HepG2 (cell line): ENCODE results near the gene PCIF1. TPM values are rescaled to one million over a fixed set of nuclear protein-coding genes. Genes with fewer than 3 reads are reported as not detected.

Experiments used
- ATM ChIP-seq: fragments of 450-650 bp; IDR thresholded peaks from 2 replicates; pipeline ENCODE4 v1.7.1; 2017; ENCODE audit warnings: mild to moderate bottlenecking, borderline replicate concordance
- CBFB ChIP-seq: sonication (generic); formaldehyde crosslinking; IDR thresholded peaks from 2 replicates; pipeline ENCODE4 v1.4.0; 2020; ENCODE audit warnings: missing genetic modification reagents
- HHEX ChIP-seq: IDR thresholded peaks from 2 replicates; pipeline ENCODE4 v1.6.1; 2016; ENCODE audit warnings: control low read depth
- HNF4A ChIP-seq: sonication (generic); formaldehyde crosslinking; IDR thresholded peaks from 2 replicates; pipeline ENCODE4 v1.4.0; 2020; ENCODE audit warnings: missing genetic modification reagents
- KIAA2018 ChIP-seq: sonication (generic); formaldehyde crosslinking; IDR thresholded peaks from 2 replicates; pipeline ENCODE4 v1.5.0; 2020; ENCODE audit warnings: mild to moderate bottlenecking, missing genetic modification reagents, borderline replicate concordance
- MXD4 ChIP-seq: IDR thresholded peaks from 2 replicates; pipeline ENCODE4 v1.6.1; 2016; ENCODE audit warnings: mild to moderate bottlenecking, missing biosample characterization, missing genetic modification reagents
- NONO ChIP-seq, 2 experiments: fragments of 450-650 bp in 1 of 2; sonication (generic) in 1 of 2; formaldehyde crosslinking in 1 of 2; IDR thresholded peaks in 1 of 2; conservative IDR thresholded peaks in 1 of 2; 2 replicates each; pipeline versions ENCODE4 v1.6.1 to v1.8.0; 2017 to 2022; ENCODE audit warnings: mild to moderate bottlenecking in 1 of 2, missing genetic modification reagents in 1 of 2, moderate library complexity in 1 of 2
- REL ChIP-seq: sonication (generic); formaldehyde crosslinking; conservative IDR thresholded peaks from 2 replicates; pipeline ENCODE4 v1.8.0; 2022; ENCODE audit warnings: mild to moderate bottlenecking, missing genetic modification reagents, moderate library complexity
- RFXANK ChIP-seq: IDR thresholded peaks from 2 replicates; pipeline ENCODE4 v1.6.1; 2016
- THAP8 ChIP-seq: sonication (generic); formaldehyde crosslinking; IDR thresholded peaks from 2 replicates; pipeline ENCODE4 v1.5.1; 2020; ENCODE audit warnings: missing genetic modification reagents, mild to moderate bottlenecking, borderline replicate concordance
- ZEB1 ChIP-seq: IDR thresholded peaks from 2 replicates; pipeline ENCODE4 v1.6.1; 2012; ENCODE audit warnings: mild to moderate bottlenecking, low read depth, inconsistent platforms; ENCODE audit not compliant: insufficient replicate concordance
- ZFP1 ChIP-seq: IDR thresholded peaks from 2 replicates; pipeline ENCODE4 v1.6.1; 2016
- polyA plus RNA-seq, 8 experiments: library from polyadenylated mRNA; depleted of rRNA in 3 of 8; stranded (reverse) in 7 of 8; unstranded in 1 of 8; fragments of >200 nt; fragmentation: Illumina TruSeq in 4 of 8; extraction: Trizol in 4 of 8; gene quantifications; 2 replicates each; pipeline versions ENCODE4 v1.2.1 to v1.2.3, GENCODE V29; 2011 to 2016; ENCODE audit warnings: low read depth in 4 of 8, missing spikeins in 1 of 8, mixed read lengths in 1 of 8; ENCODE audit not compliant: insufficient read depth in 1 of 8
- total RNA-seq, 5 experiments: library from RNA; depleted of rRNA; stranded (reverse); fragments of >200 nt; fragmentation: Illumina TruSeq; extraction: Trizol; gene quantifications; 2 replicates each; pipeline ENCODE4 v1.2.3, GENCODE V29; 2016; ENCODE audit warnings: low read depth in 1 of 5

Gene PCIF1
- total and polyA plus RNA-seq, 2 of the 13 experiments (the other 11 are each of a cell fraction or from before 2014, with no cell fraction given): 20.9 to 24.4 TPM

- TF ChIP-seq NONO (IDR thresholded peaks at IDR 0.05) (no peak), NONO (CRISPR knock-in tag; conservative IDR thresholded peaks at IDR 0.05) (no peak; the same call in none of the 2 replicates), REL (CRISPR knock-in tag) (no peak), ZEB1 (no peak), ZFP1 (no peak), THAP8 (CRISPR knock-in tag) (no peak), HNF4A (CRISPR knock-in tag) (peak; percentile 66), ATM (no peak), MXD4 (no peak), KIAA2018 (CRISPR knock-in tag) (no peak), CBFB (CRISPR knock-in tag) (no peak), HHEX (peak; percentile 25; the same call in 1 of the 2 replicates), RFXANK (no peak)
Measured at GRCh38 chr20:45909817-45910669, 24.4 kb upstream of the PCIF1 start (continued).
